Fibroblast of lung (primary cell): ENCODE data around the gene NDUFV1. TPM values are rescaled to one million over a fixed set of nuclear protein-coding genes. Genes with fewer than 3 reads are reported as not detected.

ENCODE experiments used
- DNase-seq, 2 donors: peaks; one replicate each; pipeline versions ENCODE4 v3.0.0 to v3.0.0-alpha.2; 2010; ENCODE audit warnings: low read depth in 2 of 2
- H2AFZ ChIP-seq: 2 replicates; pipeline ENCODE4 v1.5.1; 2012; ENCODE audit warnings: low read length, control low read depth, inconsistent platforms
- H3K27ac ChIP-seq: 2 replicates; pipeline ENCODE4 v1.5.1; 2011; ENCODE audit warnings: low read length, control low read depth; ENCODE audit not compliant: insufficient read depth
- H3K27me3 ChIP-seq: 2 replicates; pipeline ENCODE4 v1.5.1; 2011; ENCODE audit warnings: mild to moderate bottlenecking, low read length; ENCODE audit not compliant: control insufficient read depth, insufficient read depth
- H3K36me3 ChIP-seq: 2 replicates; pipeline ENCODE4 v1.5.1; 2011; ENCODE audit warnings: low read length; ENCODE audit not compliant: control insufficient read depth, insufficient read depth
- H3K4me1 ChIP-seq: 2 replicates; pipeline ENCODE4 v1.5.1; 2011; ENCODE audit warnings: low read length; ENCODE audit not compliant: control insufficient read depth, insufficient read depth; ENCODE audit errors: extremely low read depth
- H3K4me2 ChIP-seq: 2 replicates; pipeline ENCODE4 v1.5.1; 2011; ENCODE audit warnings: low read length, control low read depth; ENCODE audit not compliant: insufficient read depth; ENCODE audit errors: extremely low read depth
- H3K4me3 ChIP-seq, 4 experiments: fragments of 200-600 bp in 1 of 4; sonication (generic) in 1 of 4; replicated peaks in 1 of 4; 2 replicates each; pipeline ENCODE4 v1.5.1; 2011 to 2016; ENCODE audit warnings: low read length in 4 of 4, low read depth in 3 of 4, mild to moderate bottlenecking in 3 of 4, control low read depth in 2 of 4, inconsistent platforms in 1 of 4, mixed read lengths in 1 of 4; ENCODE audit not compliant: insufficient read depth in 1 of 4; ENCODE audit errors: control extremely low read depth in 1 of 4
- H3K79me2 ChIP-seq: 2 replicates; pipeline ENCODE4 v1.5.1; 2012; ENCODE audit warnings: mild to moderate bottlenecking, low read length, inconsistent platforms; ENCODE audit not compliant: control insufficient read depth, insufficient read depth
- H3K9ac ChIP-seq: 2 replicates; pipeline ENCODE4 v1.5.1; 2011; ENCODE audit warnings: mild to moderate bottlenecking, low read length, control low read depth; ENCODE audit not compliant: insufficient read depth
- H3K9me3 ChIP-seq: 2 replicates; pipeline ENCODE4 v1.5.1; 2012; ENCODE audit warnings: low read depth, low read length; ENCODE audit not compliant: control insufficient read depth, insufficient read depth
- H4K20me1 ChIP-seq: 2 replicates; pipeline ENCODE4 v1.5.1; 2011; ENCODE audit warnings: low read length; ENCODE audit not compliant: control insufficient read depth, insufficient read depth; ENCODE audit errors: extremely low read depth
- CTCF ChIP-seq, 2 donors: IDR thresholded peaks in 1 of 2; conservative IDR thresholded peaks in 1 of 2; 1 replicate in 1 of 2; 2 replicates in 1 of 2; pipeline ENCODE4 v1.5.1; 2011 to 2012; ENCODE audit warnings: low read length in 2 of 2, control low read depth in 1 of 2, inconsistent platforms in 1 of 2, low read depth in 1 of 2, mild to moderate bottlenecking in 1 of 2
- EZH2 ChIP-seq: IDR thresholded peaks from 2 replicates; pipeline ENCODE4 v1.5.1; 2012; ENCODE audit warnings: low read length, control low read depth, mild to moderate bottlenecking; ENCODE audit errors: missing control alignments
- polyA plus RNA-seq, 2 donors: library from polyadenylated mRNA; depleted of rRNA in 1 of 2; stranded (reverse) in 1 of 2; unstranded in 1 of 2; fragments of >200 nt; gene quantifications; 2 replicates each; pipeline ENCODE4 v1.2.1, GENCODE V29; 2011 to 2012; ENCODE audit warnings: missing spikeins in 1 of 2
- total RNA-seq: library from RNA; depleted of rRNA; stranded (reverse); fragments of >200 nt; gene quantifications from 2 replicates; pipeline ENCODE4 v1.2.1, GENCODE V29; 2014

Gene NDUFV1
- total and polyA plus RNA-seq, 2 donors (not counting 1 experiment from before 2014, with no cell fraction given): 64.9 to 171 TPM

DNA sequence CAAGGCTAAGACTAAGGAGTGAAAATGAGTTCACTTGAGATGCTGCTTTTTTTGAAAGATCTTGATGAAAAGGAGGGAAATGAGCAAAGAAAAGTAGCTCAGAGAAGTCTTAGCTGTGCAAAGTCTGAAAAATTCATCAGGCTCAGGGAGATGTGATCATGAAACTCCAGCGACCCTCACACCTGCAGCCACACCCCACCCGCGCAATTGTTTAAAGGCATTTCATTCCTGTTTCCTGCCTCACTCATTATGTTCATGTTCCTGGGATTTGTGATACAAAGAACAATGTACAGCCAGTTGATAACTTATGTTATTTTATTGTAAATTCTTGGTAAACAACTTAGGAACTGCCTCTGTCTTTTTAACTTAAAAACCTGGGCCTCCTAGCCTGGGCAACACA, 31.8 kb upstream of the NDUFV1 start:
- H4K20me1 ChIP-seq: no peaks in the 10 kb centered on the region
- no peaks in the 10 kb centered on the region for H3K79me2 ChIP-seq
- TF ChIP-seq CTCF (conservative IDR thresholded peaks at IDR 0.05 in 1 of 2, IDR thresholded peaks at IDR 0.05 in 1 of 2; ENCODE audit: low read depth in 1 of 2, low read length in 2 of 2) (no peak), EZH2 (no peak)
- H3K27me3 ChIP-seq: peaks cover 7% of the 10 kb centered on the region
- H3K36me3 ChIP-seq: no peaks in the 10 kb centered on the region
- H3K9ac ChIP-seq: no peak overlapping the region
- no peaks in the 10 kb centered on the region for H3K9me3 ChIP-seq
- no peak overlapping the region for H3K27ac ChIP-seq
- DNase-seq: no peak
- H3K4me2 ChIP-seq: no peak overlapping the region
- H3K4me1 ChIP-seq: no peaks in the 10 kb centered on the region
- H3K4me3 ChIP-seq: no peak overlapping the region
- no peak overlapping the region for H2AFZ ChIP-seq

DNA sequence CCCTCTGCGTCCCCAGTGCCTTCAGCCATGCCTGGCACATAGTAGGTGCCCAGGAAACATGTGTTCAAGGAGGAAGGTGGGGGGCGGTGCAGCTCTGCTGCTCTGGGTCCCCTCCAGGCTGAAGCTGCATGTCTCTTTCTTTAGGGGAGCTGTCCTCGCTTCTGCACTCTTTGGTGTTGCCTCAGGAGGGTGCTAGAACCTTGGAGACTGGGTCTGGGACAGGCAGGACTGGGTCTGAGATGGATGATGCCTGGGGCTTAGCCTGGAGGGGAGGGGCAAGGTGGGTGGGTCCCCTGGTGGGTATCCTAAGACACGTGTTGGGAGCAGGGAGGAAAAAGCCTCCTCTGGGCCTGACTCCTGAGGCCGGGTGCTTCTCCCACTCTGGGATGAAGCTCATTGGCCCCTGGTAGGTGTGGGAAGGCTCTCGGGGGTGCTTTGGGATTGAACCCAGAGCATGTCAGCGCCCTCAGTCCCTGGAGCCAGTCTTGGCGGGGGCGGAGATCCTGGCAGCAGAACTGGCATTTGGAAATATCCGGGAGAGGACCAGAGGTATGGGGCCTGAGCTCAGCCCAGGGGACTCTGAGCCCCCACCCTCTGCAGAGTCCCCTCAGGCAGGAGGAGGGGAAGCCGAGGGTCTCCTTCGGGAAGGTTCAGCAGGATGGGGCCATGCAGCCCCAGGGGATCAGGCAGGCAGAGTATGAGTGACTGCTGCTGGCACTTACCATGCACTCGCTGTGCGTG, 29.8 kb upstream of the NDUFV1 start:
- no peaks in the 10 kb centered on the region for H3K36me3 ChIP-seq
- peaks cover 11% of the 10 kb centered on the region for H3K27me3 ChIP-seq

GRCh38 chr11:67577951-67578350, 28.8 kb upstream of the NDUFV1 start:
- Histone ChIP-seq H2AFZ (no peak overlapping the region), H3K36me3 (no peaks in the 10 kb centered on the region), H3K9ac (no peak overlapping the region), H4K20me1 (no peaks in the 10 kb centered on the region), H3K4me1 (no peaks in the 10 kb centered on the region), H3K4me2 (no peak overlapping the region), H3K79me2 (no peaks in the 10 kb centered on the region), H3K4me3 (no peak overlapping the region), H3K27ac (no peak overlapping the region), H3K27me3 (peaks cover 11% of the 10 kb centered on the region), H3K9me3 (no peaks in the 10 kb centered on the region)
- no peak for DNase-seq
- TF ChIP-seq CTCF (conservative IDR thresholded peaks at IDR 0.05 in 1 of 2, IDR thresholded peaks at IDR 0.05 in 1 of 2; ENCODE audit: low read depth in 1 of 2, low read length in 2 of 2) (no peak), EZH2 (no peak)

More for the DNA sequence above, 29.8 kb upstream of the NDUFV1 start:
- Histone ChIP-seq H3K4me1 (no peaks in the 10 kb centered on the region), H4K20me1 (no peaks in the 10 kb centered on the region), H3K4me2 (no peak overlapping the region), H3K4me3 (no peak overlapping the region), H3K9ac (no peak overlapping the region), H3K79me2 (no peaks in the 10 kb centered on the region), H3K9me3 (no peaks in the 10 kb centered on the region), H2AFZ (no peak overlapping the region), H3K27ac (no peak overlapping the region)
- TF ChIP-seq CTCF (conservative IDR thresholded peaks at IDR 0.05 in 1 of 2, IDR thresholded peaks at IDR 0.05 in 1 of 2; ENCODE audit: low read depth in 1 of 2, low read length in 2 of 2): no peak
- TF ChIP-seq EZH2: no peak
- no peak for DNase-seq
